ENCODE measurements around the gene TUBG2.
A peak's percentile ranks its signal among the peaks of the same experiment; 100 is the strongest.
"Not testable (repeated sequence)": the region's sequence is repeated elsewhere in the genome, so short reads cannot be mapped to it uniquely, and the experiment has no call there.

Gene TUBG2

DNA sequence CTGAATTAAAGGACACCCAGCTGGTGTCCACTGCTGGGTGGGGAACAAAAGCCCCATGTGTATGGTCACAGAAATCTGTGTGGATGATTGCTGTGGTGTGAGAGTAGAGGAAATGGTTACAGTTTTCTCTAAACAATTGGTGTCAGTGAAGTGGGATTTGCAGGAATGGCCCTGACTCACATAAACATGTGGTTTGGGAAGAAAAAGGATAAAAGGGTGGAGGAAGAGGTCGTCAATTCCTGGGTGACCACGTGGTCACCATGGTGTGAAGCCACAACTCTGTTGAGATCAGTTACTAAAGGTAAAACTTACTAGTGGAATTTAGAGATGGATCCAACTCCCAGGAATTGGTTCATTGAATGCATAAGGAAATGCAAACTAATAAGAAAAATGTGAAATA lies 3.6 kb upstream of the TUBG2 start:
- no peak for DNase-seq

DNA sequence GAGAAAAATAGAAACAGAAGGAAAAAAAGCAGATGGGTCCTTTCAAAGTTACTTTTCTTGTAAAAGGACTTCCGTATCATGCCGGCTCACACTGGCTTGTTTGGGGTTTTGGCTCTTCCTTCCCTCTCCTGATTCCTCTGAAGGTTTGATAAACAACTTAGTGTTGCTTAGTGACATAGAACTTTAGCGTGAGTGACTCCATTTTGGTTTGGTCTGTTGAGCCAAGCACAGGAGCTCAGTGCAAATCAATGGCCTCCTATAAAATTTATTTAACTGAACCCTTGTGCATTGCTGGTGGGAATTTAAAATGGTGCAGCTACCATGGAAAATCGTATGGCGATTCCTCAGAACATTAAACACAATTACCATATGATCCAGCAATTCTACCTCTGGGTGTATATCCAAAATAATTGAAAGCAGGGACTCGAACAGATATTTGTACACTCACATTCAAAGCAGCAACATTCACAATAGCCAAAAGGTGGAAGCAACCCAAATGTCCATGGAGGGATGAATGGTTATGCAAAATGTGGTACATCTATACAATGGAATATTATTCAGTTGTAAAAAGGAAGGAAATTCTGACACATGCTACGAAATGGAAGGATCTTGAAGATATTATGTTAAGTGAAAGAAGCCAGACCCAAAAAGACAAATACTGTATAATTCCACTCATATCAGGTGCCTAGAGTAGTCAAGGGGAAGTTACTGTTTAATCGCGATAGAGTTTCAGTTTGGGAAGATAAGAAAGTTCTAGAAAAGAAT lies 1.1 kb upstream of the TUBG2 start:
- no peak for DNase-seq

DNA sequence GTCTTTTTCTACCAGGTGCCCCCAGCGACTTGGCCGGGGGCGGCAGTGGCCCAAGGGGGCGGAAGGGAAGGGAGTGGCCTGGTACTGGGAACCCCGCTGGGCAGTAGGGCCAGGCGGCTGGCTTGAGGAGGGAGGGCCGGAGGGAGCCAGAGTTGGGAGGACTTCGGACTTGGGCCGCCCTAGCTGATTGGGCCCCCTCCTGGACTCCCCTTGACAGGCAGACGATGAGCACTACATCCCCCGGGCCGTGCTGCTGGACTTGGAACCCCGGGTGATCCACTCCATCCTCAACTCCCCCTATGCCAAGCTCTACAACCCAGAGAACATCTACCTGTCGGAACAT lies 819 bp downstream of the TUBG2 start:
- DNase-seq: not testable (repeated sequence)

GRCh38 chr17:42660692-42661345 lies 1.7 kb downstream of the TUBG2 start:
- no peak for DNase-seq

DNA sequence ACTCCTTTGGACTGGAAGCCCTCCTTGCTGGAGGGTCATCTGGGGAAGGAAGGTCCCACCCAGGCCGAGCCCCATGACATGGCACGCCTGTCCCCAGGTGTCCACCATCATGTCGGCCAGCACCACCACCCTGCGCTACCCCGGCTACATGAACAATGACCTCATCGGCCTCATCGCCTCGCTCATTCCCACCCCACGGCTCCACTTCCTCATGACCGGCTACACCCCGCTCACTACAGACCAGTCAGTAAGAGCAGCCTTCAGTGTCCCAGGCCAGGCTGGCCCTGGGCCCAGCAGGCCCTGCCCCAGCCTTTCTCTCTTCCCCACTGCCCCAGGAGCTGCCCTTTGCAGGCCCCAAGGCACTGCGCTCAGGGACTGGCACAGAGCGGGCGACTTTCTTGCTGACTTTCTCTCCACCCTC lies 6.5 kb downstream of the TUBG2 start:
- no peak for DNase-seq

DNA sequence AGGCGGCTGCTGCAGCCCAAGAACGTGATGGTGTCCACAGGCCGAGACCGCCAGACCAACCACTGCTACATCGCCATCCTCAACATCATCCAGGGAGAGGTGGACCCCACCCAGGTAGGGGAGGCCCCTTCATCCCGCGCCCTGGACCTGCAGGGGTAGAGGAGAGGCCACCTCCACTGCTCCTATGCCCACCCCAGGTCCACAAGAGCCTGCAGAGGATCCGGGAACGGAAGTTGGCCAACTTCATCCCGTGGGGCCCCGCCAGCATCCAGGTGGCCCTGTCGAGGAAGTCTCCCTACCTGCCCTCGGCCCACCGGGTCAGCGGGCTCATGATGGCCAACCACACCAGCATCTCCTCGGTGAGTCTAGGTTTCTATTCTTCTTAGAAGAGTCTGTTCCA lies 7.0 kb downstream of the TUBG2 start:
- not testable (repeated sequence) for DNase-seq

DNA sequence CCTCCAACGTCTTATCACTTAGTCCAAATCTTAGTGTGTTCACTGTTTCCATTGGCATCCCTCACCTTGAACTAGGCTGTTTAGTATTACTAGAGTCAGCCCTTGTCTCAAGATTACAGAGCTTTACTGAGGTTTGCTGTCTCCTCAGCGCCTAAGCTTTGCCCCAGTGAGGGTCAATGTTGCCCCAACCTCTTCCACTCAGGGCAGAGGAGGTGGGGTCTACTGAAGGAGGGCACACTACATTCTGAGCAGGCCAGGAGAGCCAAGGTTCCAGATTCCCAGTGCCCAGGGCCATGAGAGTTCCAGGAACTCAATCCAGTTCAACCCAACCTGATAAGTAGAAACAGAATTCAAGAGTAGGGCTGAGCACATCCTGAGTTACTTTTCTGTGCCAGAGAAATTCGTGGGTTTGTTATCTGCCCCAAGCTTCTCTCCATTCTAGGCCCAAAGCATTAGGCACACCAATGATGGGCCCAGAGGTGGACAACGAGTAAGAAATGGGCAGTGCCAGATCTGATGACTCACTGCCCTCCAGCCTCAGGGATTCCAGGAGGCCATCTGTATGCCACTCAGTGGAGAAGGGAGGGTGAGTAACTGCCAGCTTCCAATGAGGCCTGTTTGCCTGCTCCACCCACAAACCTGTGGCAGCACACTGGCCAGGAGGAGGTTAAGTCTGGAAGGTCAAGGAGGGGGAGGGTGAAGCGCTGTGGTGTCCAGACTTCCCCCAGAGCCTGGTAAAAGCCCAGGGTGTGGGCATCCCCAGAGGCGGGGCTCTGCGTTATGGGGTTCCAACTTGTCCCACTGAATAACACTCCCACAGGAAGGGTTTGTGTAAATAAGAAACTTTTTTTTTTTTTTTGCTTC lies 8.2 kb downstream of the TUBG2 start:
- peak in 3 of 4 experiments; percentile 24 to 55 (median 32) for DNase-seq

- DNase-seq: no peak
These were observed 10.6 kb downstream of the TUBG2 start for GRCh38 chr17:42669705-42669976.

- DNase-seq: peak in 2 of 4 experiments; percentile 31 to 62
These were observed 11.1 kb downstream of the TUBG2 start for GRCh38 chr17:42669977-42670788.

GRCh38 chr17:42670789-42671657 lies 11.9 kb downstream of the TUBG2 start:
- peak in 2 of 4 experiments; percentile 23 to 38 for DNase-seq

GRCh38 chr17:42672038-42672437 lies 13.0 kb downstream of the TUBG2 start:
- DNase-seq: no peak

GRCh38 chr17:42673266-42673884 lies 14.3 kb downstream of the TUBG2 start:
- no peak for DNase-seq

DNA sequence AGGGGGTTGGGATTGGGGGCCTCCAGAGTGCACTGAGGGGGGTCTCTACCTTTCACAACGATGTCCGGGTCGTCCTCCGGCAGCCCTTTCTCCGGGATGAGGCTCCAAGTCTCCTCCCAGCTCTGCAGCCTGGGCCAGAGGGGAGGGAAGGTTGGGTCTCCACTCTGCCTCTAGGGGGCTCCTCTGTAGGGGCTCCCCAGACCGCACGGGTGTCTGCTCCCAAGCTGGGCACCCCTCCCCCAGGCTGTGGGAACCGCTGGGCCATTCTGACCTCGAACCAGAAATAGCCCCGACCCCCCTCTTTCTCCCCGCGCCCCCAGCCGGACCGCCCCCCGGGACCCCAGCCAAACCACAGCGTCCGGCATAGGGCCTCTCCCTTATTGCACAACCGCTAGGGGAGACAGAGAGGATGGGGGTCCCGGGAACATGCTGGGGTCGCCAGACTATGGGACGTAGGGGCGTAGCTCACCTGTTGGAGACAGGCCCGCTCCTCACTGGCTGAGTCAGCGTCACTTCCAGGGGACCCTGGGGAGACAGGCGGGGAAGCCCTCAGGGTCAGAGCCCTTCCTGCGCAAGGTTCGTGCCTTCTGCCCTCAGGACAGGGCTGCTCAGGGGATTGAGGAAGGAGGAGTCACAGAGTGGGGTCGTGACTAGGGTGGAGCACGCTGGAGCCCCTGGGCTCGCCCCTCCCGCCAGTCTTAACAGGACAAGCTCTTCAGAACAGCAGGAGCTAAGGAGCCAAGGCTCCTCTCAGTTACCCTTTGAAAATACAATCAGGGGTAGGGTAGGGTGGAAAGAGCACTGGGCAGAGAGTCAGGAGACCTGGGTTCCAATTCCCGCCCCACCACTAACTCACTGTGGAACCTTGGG lies 15.0 kb downstream of the TUBG2 start:
- DNase-seq: peak in 3 of 4 experiments; percentile 37 to 58 (median 43)

GRCh38 chr17:42674755-42675347 lies 15.8 kb downstream of the TUBG2 start:
- DNase-seq: no peak

GRCh38 chr17:42675348-42675964 lies 16.4 kb downstream of the TUBG2 start:
- no peak for DNase-seq

DNA sequence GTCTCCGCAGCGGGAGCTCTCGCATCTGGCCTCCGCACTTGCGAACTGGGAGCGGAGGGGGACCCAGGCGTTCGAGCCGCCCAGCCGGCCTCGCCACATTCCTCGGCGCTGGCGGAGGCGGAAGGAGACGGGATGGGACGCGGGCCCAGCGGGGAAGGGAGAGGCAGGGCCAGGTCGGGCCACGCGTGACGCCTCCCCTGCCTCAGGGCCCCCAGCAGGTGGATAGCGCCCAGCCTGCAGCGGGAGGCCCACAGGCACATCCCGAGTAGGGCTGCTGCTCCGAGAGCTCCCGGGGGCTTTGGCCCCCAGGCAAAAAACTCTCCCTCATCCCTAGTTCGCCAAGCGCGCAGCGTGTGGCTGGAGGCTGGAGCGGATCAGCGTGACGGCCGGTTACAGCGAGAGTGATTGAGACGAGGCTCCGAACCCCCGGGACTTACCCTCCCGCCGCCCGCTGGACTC lies 16.9 kb downstream of the TUBG2 start:
- DNase-seq: peak in 3 of 4 experiments; percentile 20 to 52 (median 34)

DNA sequence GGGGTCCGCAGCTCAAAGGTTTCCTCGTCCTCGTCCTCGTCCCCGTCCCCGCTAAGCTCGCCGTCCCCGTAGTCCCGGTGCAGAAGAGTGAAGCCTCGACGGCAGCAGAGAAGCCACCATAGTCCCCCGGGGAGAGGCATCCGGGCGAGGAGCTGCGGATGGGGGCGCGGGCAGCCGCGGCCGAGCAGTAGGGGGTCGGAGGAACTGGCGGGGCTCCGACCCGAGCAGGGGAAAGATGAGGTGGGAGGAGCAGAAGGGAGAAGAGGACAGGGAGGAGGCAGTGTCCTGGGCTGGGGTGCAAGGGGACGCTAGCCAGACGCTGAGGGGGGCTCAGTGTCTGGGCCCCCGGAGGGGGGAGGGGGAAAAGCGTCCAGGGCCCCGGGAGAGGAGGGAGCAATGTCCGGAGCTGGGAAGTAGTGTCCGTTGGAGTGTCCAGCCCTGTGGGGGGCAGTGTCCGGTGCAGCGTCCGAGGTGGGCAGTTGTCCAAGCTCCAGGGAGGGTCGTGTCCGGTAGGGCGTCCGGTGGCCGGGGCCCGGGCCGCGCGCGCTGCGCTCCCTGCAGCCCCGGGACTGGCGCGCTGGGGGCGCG lies 17.4 kb downstream of the TUBG2 start, which contains the start of gene PLEKHH3:
Gene PLEKHH3 (minus strand): TSS at position 571 of the 588 bp plus-strand sequence. CDS start 431 bp downstream, at position 140.
- DNase-seq: peak in 1 of 4 experiments; percentile 43

Data from suppressor macrophage (primary cell).